ENCODE results near the gene TSHZ3. TPM values are rescaled to one million over a fixed set of nuclear protein-coding genes. Genes with fewer than 3 reads are reported as not detected.

Gene TSHZ3
- total and polyA plus RNA-seq, 2 of the 13 experiments (the other 11 are each of a cell fraction or from before 2014, with no cell fraction given) = not detected

GRCh38 chr19:31290931-31291590 is 58.2 kb downstream of the TSHZ3 start:
- Histone ChIP-seq H4K20me1 (ENCODE audit: insufficient read depth, low read length) (no peaks in the 10 kb centered on the region), H3K27ac (ENCODE audit: extremely low read length, insufficient read depth, low read length) (no peak overlapping the region), H3K4me1 (ENCODE audit: insufficient read depth, low read length) (no peaks in the 10 kb centered on the region), H3K27me3 (ENCODE audit: control insufficient read depth in 1 of 2, insufficient read depth in 2 of 2, low read length in 2 of 2) (no peaks in the 10 kb centered on the region), H3K9ac (ENCODE audit: insufficient read depth, low read depth, low read length) (no peak overlapping the region), H3K9me3 (ENCODE audit: low read length) (peaks cover 34% of the 10 kb centered on the region), H3K4me2 (ENCODE audit: low read depth, low read length) (no peak overlapping the region), H2AFZ (ENCODE audit: low read length) (no peak overlapping the region), H3K79me2 (ENCODE audit: insufficient read depth, low read length) (no peaks in the 10 kb centered on the region), H3K36me3 (replicated peaks in 1 of 2; ENCODE audit: control insufficient read depth in 1 of 2, insufficient read depth in 2 of 2, low read length in 2 of 2) (no peaks in the 10 kb centered on the region), H3K4me3 (replicated peaks in 1 of 3; ENCODE audit: insufficient read depth in 1 of 3, low read depth in 2 of 3, low read length in 3 of 3) (no peak overlapping the region)
- DNase-seq (ENCODE audit: low spot score) (no peak), FAIRE-seq (no peak), ATAC-seq (no peak)
- intact Hi-C loops (cut with micrococcal nuclease; ENCODE audit: unreplicated experiment) (no loop called here), in situ Hi-C loops (cut with HindIII; ENCODE audit: extremely low pct_ligation_motif_present, low pct_unique_long_range_greater_than_20kb) (no loop called here)
- BruUV-seq (replicated peaks) = no TSS peak
- WGBS (ENCODE audit: low lambda C conversion rate) = 36% methylated on average over 5 of the region's 8 CpGs
- ChIA-PET CTCF (ENCODE audit: low intra/inter-chr PET ratio, low total read pairs) (no interaction called here), POLR2A (no interaction called here)
- TF ChIP-seq DPF2 (CRISPR knock-in tag; IDR thresholded peaks at IDR 0.05; ENCODE audit: borderline replicate concordance, low read depth) = no peak
- no peak for TF ChIP-seq TBL1XR1 (IDR thresholded peaks at IDR 0.05; ENCODE audit: borderline replicate concordance, low read length, partially characterized antibody)
- no peak for TF ChIP-seq ZNF672 (CRISPR knock-in tag; IDR thresholded peaks at IDR 0.05)
- TF ChIP-seq JUN (CRISPR knock-in tag; IDR thresholded peaks at IDR 0.05) = no peak

- Histone ChIP-seq H4K20me1 (ENCODE audit: insufficient read depth, low read length) (no peaks in the 10 kb centered on the region), H3K4me2 (ENCODE audit: low read depth, low read length) (no peak overlapping the region), H2AFZ (ENCODE audit: low read length) (no peak overlapping the region), H3K79me2 (ENCODE audit: insufficient read depth, low read length) (no peaks in the 10 kb centered on the region), H3K4me3 (replicated peaks in 1 of 3; ENCODE audit: insufficient read depth in 1 of 3, low read depth in 2 of 3, low read length in 3 of 3) (no peak overlapping the region), H3K36me3 (replicated peaks in 1 of 2; ENCODE audit: control insufficient read depth in 1 of 2, insufficient read depth in 2 of 2, low read length in 2 of 2) (no peaks in the 10 kb centered on the region), H3K9me3 (ENCODE audit: low read length) (peaks cover 34% of the 10 kb centered on the region), H3K27ac (ENCODE audit: extremely low read length, insufficient read depth, low read length) (no peak overlapping the region), H3K9ac (ENCODE audit: insufficient read depth, low read depth, low read length) (no peak overlapping the region), H3K4me1 (ENCODE audit: insufficient read depth, low read length) (no peaks in the 10 kb centered on the region), H3K27me3 (ENCODE audit: control insufficient read depth in 1 of 2, insufficient read depth in 2 of 2, low read length in 2 of 2) (no peaks in the 10 kb centered on the region)
- FAIRE-seq (no peak), ATAC-seq (no peak), DNase-seq (ENCODE audit: low spot score) (no peak)
- intact Hi-C loops (cut with micrococcal nuclease; ENCODE audit: unreplicated experiment) = no loop called here
- ChIA-PET POLR2A (no interaction called here), CTCF (ENCODE audit: low intra/inter-chr PET ratio, low total read pairs) (no interaction called here)
- WGBS (ENCODE audit: low lambda C conversion rate) = 11% methylated on average over 1 of the region's 4 CpGs
- in situ Hi-C loops (cut with HindIII; ENCODE audit: extremely low pct_ligation_motif_present, low pct_unique_long_range_greater_than_20kb) = no loop called here
- BruUV-seq (replicated peaks) = no TSS peak
- TF ChIP-seq FLYWCH1 (CRISPR knock-in tag; IDR thresholded peaks at IDR 0.05) = no peak
- TF ChIP-seq, protein P1, sequence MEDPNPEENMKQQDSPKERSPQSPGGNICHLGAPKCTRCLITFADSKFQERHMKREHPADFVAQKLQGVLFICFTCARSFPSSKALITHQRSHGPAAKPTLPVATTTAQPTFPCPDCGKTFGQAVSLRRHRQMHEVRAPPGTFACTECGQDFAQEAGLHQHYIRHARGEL (CRISPR knock-in tag; IDR thresholded peaks at IDR 0.05) = no peak
- no peak for TF ChIP-seq ZNF510 (CRISPR knock-in tag; IDR thresholded peaks at IDR 0.05; ENCODE audit: low read depth)
- TF ChIP-seq RAD21 (CRISPR knock-in tag; IDR thresholded peaks at IDR 0.05) = no peak
- TF ChIP-seq, protein P2, sequence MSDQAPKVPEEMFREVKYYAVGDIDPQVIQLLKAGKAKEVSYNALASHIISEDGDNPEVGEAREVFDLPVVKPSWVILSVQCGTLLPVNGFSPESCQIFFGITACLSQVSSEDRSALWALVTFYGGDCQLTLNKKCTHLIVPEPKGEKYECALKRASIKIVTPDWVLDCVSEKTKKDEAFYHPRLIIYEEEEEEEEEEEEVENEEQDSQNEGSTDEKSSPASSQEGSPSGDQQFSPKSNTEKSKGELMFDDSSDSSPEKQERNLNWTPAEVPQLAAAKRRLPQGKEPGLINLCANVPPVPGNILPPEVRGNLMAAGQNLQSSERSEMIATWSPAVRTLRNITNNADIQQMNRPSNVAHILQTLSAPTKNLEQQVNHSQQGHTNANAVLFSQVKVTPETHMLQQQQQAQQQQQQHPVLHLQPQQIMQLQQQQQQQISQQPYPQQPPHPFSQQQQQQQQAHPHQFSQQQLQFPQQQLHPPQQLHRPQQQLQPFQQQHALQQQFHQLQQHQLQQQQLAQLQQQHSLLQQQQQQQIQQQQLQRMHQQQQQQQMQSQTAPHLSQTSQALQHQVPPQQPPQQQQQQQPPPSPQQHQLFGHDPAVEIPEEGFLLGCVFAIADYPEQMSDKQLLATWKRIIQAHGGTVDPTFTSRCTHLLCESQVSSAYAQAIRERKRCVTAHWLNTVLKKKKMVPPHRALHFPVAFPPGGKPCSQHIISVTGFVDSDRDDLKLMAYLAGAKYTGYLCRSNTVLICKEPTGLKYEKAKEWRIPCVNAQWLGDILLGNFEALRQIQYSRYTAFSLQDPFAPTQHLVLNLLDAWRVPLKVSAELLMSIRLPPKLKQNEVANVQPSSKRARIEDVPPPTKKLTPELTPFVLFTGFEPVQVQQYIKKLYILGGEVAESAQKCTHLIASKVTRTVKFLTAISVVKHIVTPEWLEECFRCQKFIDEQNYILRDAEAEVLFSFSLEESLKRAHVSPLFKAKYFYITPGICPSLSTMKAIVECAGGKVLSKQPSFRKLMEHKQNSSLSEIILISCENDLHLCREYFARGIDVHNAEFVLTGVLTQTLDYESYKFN (CRISPR knock-in tag; conservative IDR thresholded peaks at IDR 0.05) = no peak
- TF ChIP-seq NFE2L1 (CRISPR knock-in tag; IDR thresholded peaks at IDR 0.05; ENCODE audit: borderline replicate concordance) = no peak
- no peak for TF ChIP-seq REL (CRISPR knock-in tag; conservative IDR thresholded peaks at IDR 0.05)
- TF ChIP-seq, protein P3, sequence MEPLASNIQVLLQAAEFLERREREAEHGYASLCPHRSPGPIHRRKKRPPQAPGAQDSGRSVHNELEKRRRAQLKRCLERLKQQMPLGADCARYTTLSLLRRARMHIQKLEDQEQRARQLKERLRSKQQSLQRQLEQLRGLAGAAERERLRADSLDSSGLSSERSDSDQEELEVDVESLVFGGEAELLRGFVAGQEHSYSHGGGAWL (CRISPR knock-in tag; IDR thresholded peaks at IDR 0.05) = no peak
- no peak for TF ChIP-seq ZNF503 (CRISPR knock-in tag; IDR thresholded peaks at IDR 0.05)
Measured at GRCh38 chr19:31289976-31290375, 59.3 kb downstream of the TSHZ3 start.

Measured in HepG2 (cell line).